SK-N-SH (cell line): ENCODE data around the gene SSNA1. TPM values are rescaled to one million over a fixed set of nuclear protein-coding genes. Genes with fewer than 3 reads are reported as not detected.

Source experiments
- CTCF ChIA-PET: fragments of 300-600, 350-600 bp; formaldehyde crosslinking; extraction: SDS; loops from one replicate; lab custom pipeline; 2021; lab: Yijun Ruan, JAX
- POLR2A ChIA-PET: fragments of 350-600 bp; sonication (Branson Sonifier 250); formaldehyde crosslinking; extraction: SDS; loops from one replicate; lab custom pipeline; 2020; ENCODE audit warnings: antibody characterized with exemption, inconsistent platforms; lab: Yijun Ruan, JAX
- DNase-seq: peaks from one replicate; pipeline ENCODE4 v3.0.0; 2012
- H2AFZ ChIP-seq: fragments of 200-600 bp; sonication (generic); 2 replicates; pipeline ENCODE4 v1.8.1; 2016; ENCODE audit warnings: antibody characterized with exemption, mild to moderate bottlenecking, low read depth
- H3F3A ChIP-seq: fragments of 200-600 bp; sonication (generic); replicated peaks from 2 replicates; pipeline ENCODE3; 2016; ENCODE audit warnings: antibody characterized with exemption, mild to moderate bottlenecking; ENCODE audit not compliant: insufficient read depth
- H3K27ac ChIP-seq, 2 experiments: fragments of 200-500 bp in 1 of 2; fragments of 200-600 bp in 1 of 2; sonication (Bioruptor generic) in 1 of 2; sonication (generic), shearing (Covaris generic) in 1 of 2; 2 replicates each; pipeline versions ENCODE4 v1.5.1 to v1.6.1; 2014 to 2016; ENCODE audit warnings: low read depth in 2 of 2, inconsistent platforms in 1 of 2, low read length in 1 of 2, mild to moderate bottlenecking in 1 of 2, mixed read lengths in 1 of 2
- H3K27me3 ChIP-seq: fragments of 200-600 bp; sonication (generic), shearing (Covaris generic); 2 replicates; pipeline ENCODE4 v1.6.1; 2016; ENCODE audit warnings: mixed run types; ENCODE audit not compliant: insufficient read depth
- H3K36me3 ChIP-seq, 2 experiments: fragments of 200-500 bp in 1 of 2; fragments of 200-600 bp in 1 of 2; sonication (Bioruptor generic) in 1 of 2; sonication (generic) in 1 of 2; replicated peaks in 1 of 2; 2 replicates each; pipeline versions ENCODE3 to v1.5.1; 2014 to 2016; ENCODE audit warnings: low read length in 1 of 2, mild to moderate bottlenecking in 1 of 2; ENCODE audit not compliant: insufficient read depth in 2 of 2, control insufficient read depth in 1 of 2
- H3K4me1 ChIP-seq, 2 experiments: fragments of 200-500 bp in 1 of 2; fragments of 200-600 bp in 1 of 2; sonication (Bioruptor generic) in 1 of 2; sonication (generic), shearing (Covaris generic) in 1 of 2; 2 replicates each; pipeline versions ENCODE4 v1.5.1 to v1.6.1; 2014 to 2016; ENCODE audit warnings: low read depth in 1 of 2, low read length in 1 of 2, mixed run types in 1 of 2; ENCODE audit not compliant: insufficient read depth in 2 of 2, control insufficient read depth in 1 of 2
- H3K4me2 ChIP-seq: fragments of 200-600 bp; sonication (generic), shearing (Covaris generic); 2 replicates; pipeline ENCODE4 v1.6.1; 2017; ENCODE audit warnings: mixed run types
- H3K4me3 ChIP-seq, 2 experiments: fragments of 200-500 bp in 1 of 2; fragments of 200-600 bp in 1 of 2; sonication (Bioruptor generic) in 1 of 2; sonication (generic), shearing (Covaris generic) in 1 of 2; 2 replicates each; pipeline versions ENCODE4 v1.5.1 to v1.8.1; 2014 to 2016; ENCODE audit warnings: low read depth in 2 of 2, inconsistent platforms in 1 of 2, low read length in 1 of 2, mild to moderate bottlenecking in 1 of 2, mixed read lengths in 1 of 2, moderate library complexity in 1 of 2
- H3K79me2 ChIP-seq: fragments of 200-600 bp; sonication (generic); 2 replicates; pipeline ENCODE4 v1.8.1; 2017; ENCODE audit warnings: mild to moderate bottlenecking; ENCODE audit not compliant: insufficient read depth
- H3K9ac ChIP-seq: fragments of 200-600 bp; sonication (generic); 2 replicates; pipeline ENCODE4 v1.6.1; 2017; ENCODE audit warnings: mixed run types
- H3K9me2 ChIP-seq: fragments of 200-600 bp; sonication (generic); 2 replicates; pipeline ENCODE4 v1.6.1; 2017; ENCODE audit warnings: mixed run types
- H3K9me3 ChIP-seq: fragments of 200-600 bp; sonication (generic); 2 replicates; pipeline ENCODE4 v1.6.1; 2017; ENCODE audit warnings: mixed run types, mild to moderate bottlenecking, moderate library complexity
- H4K20me1 ChIP-seq: fragments of 200-600 bp; sonication (generic); 2 replicates; pipeline ENCODE4 v1.6.1; 2017; ENCODE audit warnings: mild to moderate bottlenecking, mixed run types; ENCODE audit not compliant: insufficient read depth
- CTCF ChIP-seq: fragments of 200-600 bp; sonication (generic); IDR thresholded peaks from 2 replicates; pipeline ENCODE4 v1.6.1; 2017; ENCODE audit warnings: antibody characterized with exemption, mild to moderate bottlenecking, moderate library complexity
- ELF1 ChIP-seq: IDR thresholded peaks from 2 replicates; pipeline ENCODE4 v1.4.0; 2012
- EZH2phosphoT487 ChIP-seq: fragments of 200-600 bp; sonication (generic); IDR thresholded peaks from 2 replicates; pipeline ENCODE4 v1.6.1; 2017; ENCODE audit warnings: low read depth, mixed run types, mild to moderate bottlenecking, antibody characterized with exemption, moderate library complexity, borderline replicate concordance
- FOSL2 ChIP-seq: IDR thresholded peaks from 2 replicates; pipeline ENCODE4 v1.4.0; 2012; ENCODE audit warnings: low read depth, mild to moderate bottlenecking, moderate library complexity, borderline replicate concordance
- FOXJ3 ChIP-seq: sonication (generic); formaldehyde crosslinking; IDR thresholded peaks from 2 replicates; pipeline ENCODE4 v1.5.1; 2020; ENCODE audit warnings: mild to moderate bottlenecking, missing genetic modification reagents
- GATA2 ChIP-seq: sonication (generic); formaldehyde crosslinking; IDR thresholded peaks from 2 replicates; pipeline ENCODE4 v1.5.0; 2020; ENCODE audit warnings: mild to moderate bottlenecking, missing genetic modification reagents
- MEF2A ChIP-seq: IDR thresholded peaks from 2 replicates; pipeline ENCODE4 v1.4.0; 2012; ENCODE audit warnings: low read depth, borderline replicate concordance
- NFIC ChIP-seq: IDR thresholded peaks from 2 replicates; pipeline ENCODE4 v1.4.0; 2012; ENCODE audit warnings: borderline replicate concordance
- PBX3 ChIP-seq: IDR thresholded peaks from 2 replicates; pipeline ENCODE4; 2012
- POLR2AphosphoS5 ChIP-seq: IDR thresholded peaks from 2 replicates; pipeline ENCODE4 v1.6.1; 2012; ENCODE audit warnings: low read depth, low read length
- RAD21 ChIP-seq: IDR thresholded peaks from 2 replicates; pipeline ENCODE4 v1.6.1; 2012; ENCODE audit warnings: mild to moderate bottlenecking, low read length
- RCOR1 ChIP-seq: fragments of 150-350 bp; IDR thresholded peaks from 2 replicates; pipeline ENCODE4 v1.6.1; 2017; ENCODE audit warnings: antibody characterized with exemption, low read length
- RFX5 ChIP-seq: IDR thresholded peaks from 2 replicates; pipeline ENCODE4 v1.6.1; 2012; ENCODE audit warnings: mild to moderate bottlenecking, improper control_type of control experiment, low read length
- SIN3A ChIP-seq: IDR thresholded peaks from 2 replicates; pipeline ENCODE4 v1.6.1; 2012; ENCODE audit warnings: low read depth, mild to moderate bottlenecking, low read length, moderate library complexity, borderline replicate concordance
- SMC3 ChIP-seq: IDR thresholded peaks from 2 replicates; pipeline ENCODE4 v1.6.1; 2012; ENCODE audit warnings: low read depth, low read length, improper control_type of control experiment
- USF1 ChIP-seq: IDR thresholded peaks from 2 replicates; pipeline ENCODE4 v1.4.0; 2012; ENCODE audit warnings: low read depth, borderline replicate concordance
- YY1 ChIP-seq: IDR thresholded peaks from 2 replicates; pipeline ENCODE4 v1.4.0; 2012; ENCODE audit warnings: low read depth, mild to moderate bottlenecking
- ZBTB33 ChIP-seq: IDR thresholded peaks from 2 replicates; pipeline ENCODE4 v1.4.0; 2012; ENCODE audit warnings: low read depth, borderline replicate concordance
- WGBS: methylation state at CpG from one replicate; pipeline ENCODE4 v1.1.6; 2017; ENCODE audit warnings: low lambda C conversion rate; 5-methylcytosine and 5-hydroxymethylcytosine counted together
- polyA plus RNA-seq, 3 experiments: library from polyadenylated mRNA; depleted of rRNA; stranded (reverse); fragments of >200 nt; gene quantifications; 2 replicates each; pipeline ENCODE4 v1.2.3, GENCODE V29; 2012

Gene SSNA1
- polyA plus RNA-seq, 1 of the 3 experiments (the other 2 are of a cell fraction) = 124 TPM

- CTCF ChIA-PET = interaction anchor here (1.4 kb wide), 1 partner anchor 58 kb away, joined by 5 read pairs; no protein-coding TSS in a partner anchor
Measured at GRCh38 chr9:137178201-137178938, 10.1 kb upstream of the SSNA1 start.

More at GRCh38 chr9:137178201-137178938, 10.1 kb upstream of the SSNA1 start:
- no peak overlapping the region for H3K4me3 ChIP-seq
- no peaks in the 10 kb centered on the region for H3K9me3 ChIP-seq
- TF ChIP-seq YY1 (no peak), GATA2 (CRISPR knock-in tag) (no peak), USF1 (no peak), SMC3 (no peak), NFIC (no peak), MEF2A (no peak), RAD21 (no peak), RFX5 (no peak), ZBTB33 (no peak), POLR2AphosphoS5 (no peak), FOXJ3 (no peak), ELF1 (no peak), CTCF (no peak), RCOR1 (no peak), EZH2phosphoT487 (no peak), PBX3 (no peak), SIN3A (no peak), FOSL2 (no peak)
- no peaks in the 10 kb centered on the region for H3K27me3 ChIP-seq
- no peaks in the 10 kb centered on the region for H3K79me2 ChIP-seq
- H3F3A ChIP-seq = no peaks in the 10 kb centered on the region
- H3K4me2 ChIP-seq = no peak overlapping the region
- POLR2A ChIA-PET = no interaction called here
- WGBS = 88% methylated on average over 15 of the region's 23 CpGs
- no peak overlapping the region for H3K9ac ChIP-seq
- H3K4me1 ChIP-seq = peaks cover 0 to 11% of the 10 kb centered on the region in 2 experiments; a peak in 1 of 4 replicates
- no peak overlapping the region for H2AFZ ChIP-seq
- H3K36me3 ChIP-seq = peaks cover 0 to 46% of the 10 kb centered on the region in 2 experiments
- H3K27ac ChIP-seq = no peak overlapping the region
- DNase-seq = no peak
- no peaks in the 10 kb centered on the region for H3K9me2 ChIP-seq
- H4K20me1 ChIP-seq = no peaks in the 10 kb centered on the region
